Ovary (tissue), 3 donors: ENCODE data around the gene SLCO3A1.

ENCODE experiments used
- POLR2A ChIP-seq: fragments of 450-650 bp; IDR thresholded peaks from one replicate; pipeline ENCODE4 v1.6.1; 2017; ENCODE audit warnings: antibody characterized with exemption, mild to moderate bottlenecking, moderate library complexity
- TF ChIP-seq, protein P1 (sequence below), 3 donors: fragments of 450-650 bp in 2 of 3; fragments of 200-600 bp in 1 of 3; IDR thresholded peaks; one replicate each; pipeline versions ENCODE4 v1.5.1 to v1.8.0; 2016 to 2022; ENCODE audit warnings: antibody characterized with exemption in 3 of 3, mild to moderate bottlenecking in 1 of 3
- donor health status: DM: no; HTN: no; CAD: no.

DNA sequence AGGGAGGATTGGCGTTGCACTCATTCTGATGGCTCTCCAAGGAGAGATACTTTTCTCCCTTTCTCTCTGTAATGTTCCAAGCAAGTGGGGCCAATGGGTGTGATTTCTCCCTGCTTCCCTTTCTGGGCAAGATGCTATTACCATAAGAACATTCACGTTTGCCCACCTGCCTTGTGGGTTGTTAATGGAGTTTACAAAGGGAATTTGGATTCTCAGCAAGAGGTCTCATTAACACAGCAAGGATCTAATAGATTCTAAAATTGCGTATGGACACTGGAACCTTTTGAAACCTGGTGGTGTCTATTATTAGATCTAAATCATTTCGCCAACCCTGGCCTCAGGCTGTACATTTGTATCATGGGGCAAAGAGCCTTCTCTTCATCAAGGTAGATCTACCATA, 74.1 kb downstream of the SLCO3A1 start:
- TF ChIP-seq, protein P1, sequence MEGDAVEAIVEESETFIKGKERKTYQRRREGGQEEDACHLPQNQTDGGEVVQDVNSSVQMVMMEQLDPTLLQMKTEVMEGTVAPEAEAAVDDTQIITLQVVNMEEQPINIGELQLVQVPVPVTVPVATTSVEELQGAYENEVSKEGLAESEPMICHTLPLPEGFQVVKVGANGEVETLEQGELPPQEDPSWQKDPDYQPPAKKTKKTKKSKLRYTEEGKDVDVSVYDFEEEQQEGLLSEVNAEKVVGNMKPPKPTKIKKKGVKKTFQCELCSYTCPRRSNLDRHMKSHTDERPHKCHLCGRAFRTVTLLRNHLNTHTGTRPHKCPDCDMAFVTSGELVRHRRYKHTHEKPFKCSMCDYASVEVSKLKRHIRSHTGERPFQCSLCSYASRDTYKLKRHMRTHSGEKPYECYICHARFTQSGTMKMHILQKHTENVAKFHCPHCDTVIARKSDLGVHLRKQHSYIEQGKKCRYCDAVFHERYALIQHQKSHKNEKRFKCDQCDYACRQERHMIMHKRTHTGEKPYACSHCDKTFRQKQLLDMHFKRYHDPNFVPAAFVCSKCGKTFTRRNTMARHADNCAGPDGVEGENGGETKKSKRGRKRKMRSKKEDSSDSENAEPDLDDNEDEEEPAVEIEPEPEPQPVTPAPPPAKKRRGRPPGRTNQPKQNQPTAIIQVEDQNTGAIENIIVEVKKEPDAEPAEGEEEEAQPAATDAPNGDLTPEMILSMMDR (IDR thresholded peaks at IDR 0.05), result no peak
- no peak for TF ChIP-seq POLR2A
